Measurements from ENCODE around the gene TRIM28.

DNA sequence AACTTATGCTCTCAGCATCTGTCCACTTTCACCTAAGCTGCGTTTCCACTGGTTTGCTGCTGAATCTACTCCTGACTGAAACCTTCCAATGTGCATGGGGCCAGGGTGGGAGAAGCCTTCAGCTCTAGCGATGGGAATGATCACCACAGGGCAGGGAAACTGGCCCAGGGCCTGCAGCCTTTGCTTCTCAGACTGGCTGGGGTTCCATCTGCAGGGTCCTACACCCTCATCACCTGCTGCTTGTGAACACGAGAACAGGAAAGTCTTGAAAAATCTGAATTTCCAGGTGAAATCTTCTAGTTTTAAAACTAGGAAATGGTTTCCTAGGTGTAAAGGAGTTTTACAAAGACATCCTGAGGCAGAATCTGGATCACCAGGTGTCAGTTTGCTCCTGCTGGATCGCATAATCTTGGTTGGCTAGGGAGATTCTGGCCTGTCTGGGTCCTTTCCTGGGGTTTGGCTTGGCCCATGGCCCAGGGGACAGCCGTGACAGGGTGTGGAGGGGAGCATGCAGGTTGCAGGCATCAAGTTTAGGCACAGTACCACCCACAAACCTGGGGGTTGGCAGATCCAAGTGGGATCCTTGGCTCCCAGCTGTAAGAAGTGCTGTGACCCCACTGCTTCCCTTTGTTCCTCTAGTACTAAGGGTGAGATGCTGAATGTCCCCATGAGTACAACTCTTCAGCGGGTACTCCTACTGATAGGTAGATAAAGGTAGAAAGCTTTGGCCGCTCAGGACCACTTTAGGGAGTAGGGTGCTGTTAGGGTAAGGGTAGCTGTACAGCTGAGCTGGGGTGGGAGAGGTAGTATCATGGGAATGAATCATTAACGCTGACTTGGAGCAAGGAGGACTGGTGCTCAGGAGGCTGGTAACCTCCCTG is 16.4 kb downstream of the TRIM28 start:
- no peak for TF ChIP-seq CTCF (IDR thresholded peaks at IDR 0.05; ENCODE audit: low read depth, low read length, missing input control)
- TF ChIP-seq, protein P1, sequence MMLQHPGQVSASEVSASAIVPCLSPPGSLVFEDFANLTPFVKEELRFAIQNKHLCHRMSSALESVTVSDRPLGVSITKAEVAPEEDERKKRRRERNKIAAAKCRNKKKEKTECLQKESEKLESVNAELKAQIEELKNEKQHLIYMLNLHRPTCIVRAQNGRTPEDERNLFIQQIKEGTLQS (IDR thresholded peaks at IDR 0.05): no peak
- TF ChIP-seq JUND (IDR thresholded peaks at IDR 0.05): no peak
- TF ChIP-seq SP1 (IDR thresholded peaks at IDR 0.05): no peak
